GM12865 (cell line): Measurements from ENCODE around the gene KRTAP1-4.

Experiments used
- DNase-seq: peaks from one replicate; pipeline ENCODE4 v3.0.0; 2010; ENCODE audit warnings: low read depth
- H3K4me3 ChIP-seq: 2 replicates; pipeline ENCODE4 v1.5.1; 2011; ENCODE audit warnings: mild to moderate bottlenecking, low read depth, low read length, control low read depth
- TF ChIP-seq, protein P1 (sequence below): IDR thresholded peaks from 2 replicates; pipeline ENCODE4 v1.5.1; 2011; ENCODE audit warnings: low read length, control low read depth, low read depth, inconsistent platforms; ENCODE audit not compliant: insufficient read depth; ENCODE audit errors: missing control alignments

Gene KRTAP1-4

GRCh38 chr17:41019415-41019814, 10.6 kb downstream of the KRTAP1-4 start:
- no peak overlapping the region for H3K4me3 ChIP-seq
- DNase-seq = no peak
- TF ChIP-seq, protein P1, sequence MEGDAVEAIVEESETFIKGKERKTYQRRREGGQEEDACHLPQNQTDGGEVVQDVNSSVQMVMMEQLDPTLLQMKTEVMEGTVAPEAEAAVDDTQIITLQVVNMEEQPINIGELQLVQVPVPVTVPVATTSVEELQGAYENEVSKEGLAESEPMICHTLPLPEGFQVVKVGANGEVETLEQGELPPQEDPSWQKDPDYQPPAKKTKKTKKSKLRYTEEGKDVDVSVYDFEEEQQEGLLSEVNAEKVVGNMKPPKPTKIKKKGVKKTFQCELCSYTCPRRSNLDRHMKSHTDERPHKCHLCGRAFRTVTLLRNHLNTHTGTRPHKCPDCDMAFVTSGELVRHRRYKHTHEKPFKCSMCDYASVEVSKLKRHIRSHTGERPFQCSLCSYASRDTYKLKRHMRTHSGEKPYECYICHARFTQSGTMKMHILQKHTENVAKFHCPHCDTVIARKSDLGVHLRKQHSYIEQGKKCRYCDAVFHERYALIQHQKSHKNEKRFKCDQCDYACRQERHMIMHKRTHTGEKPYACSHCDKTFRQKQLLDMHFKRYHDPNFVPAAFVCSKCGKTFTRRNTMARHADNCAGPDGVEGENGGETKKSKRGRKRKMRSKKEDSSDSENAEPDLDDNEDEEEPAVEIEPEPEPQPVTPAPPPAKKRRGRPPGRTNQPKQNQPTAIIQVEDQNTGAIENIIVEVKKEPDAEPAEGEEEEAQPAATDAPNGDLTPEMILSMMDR = no peak

- no peak overlapping the region for H3K4me3 ChIP-seq
- DNase-seq = no peak
- TF ChIP-seq, protein P1 = no peak
Measured at GRCh38 chr17:41018541-41018940, 11.5 kb downstream of the KRTAP1-4 start.

GRCh38 chr17:41016578-41017215, 13.3 kb downstream of the KRTAP1-4 start:
- no peak for DNase-seq
- TF ChIP-seq, protein P1 = no peak

DNA sequence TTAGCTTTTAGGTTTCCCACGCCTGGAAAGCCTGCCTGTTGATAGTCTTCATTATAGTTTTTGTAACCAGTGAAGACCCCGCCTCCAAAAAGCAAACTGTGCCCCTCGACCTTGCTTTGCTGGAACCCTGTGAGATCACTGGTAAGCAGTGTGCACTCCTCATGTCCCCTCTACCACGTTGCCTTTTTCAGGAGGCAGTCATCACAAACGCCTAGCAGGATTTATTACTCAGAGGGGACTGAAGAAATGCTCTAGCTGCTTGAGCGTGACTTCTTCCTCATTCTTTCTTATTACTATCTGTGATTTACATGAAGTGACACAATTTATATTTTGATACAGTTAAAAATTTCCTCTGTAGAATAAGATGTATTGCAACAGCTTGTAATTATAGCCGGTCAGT, 14.5 kb downstream of the KRTAP1-4 start:
- TF ChIP-seq, protein P1 = no peak
- no peak overlapping the region for H3K4me3 ChIP-seq
- no peak for DNase-seq

More at GRCh38 chr17:41016578-41017215, 13.3 kb downstream of the KRTAP1-4 start:
- H3K4me3 ChIP-seq = no peak overlapping the region

DNA sequence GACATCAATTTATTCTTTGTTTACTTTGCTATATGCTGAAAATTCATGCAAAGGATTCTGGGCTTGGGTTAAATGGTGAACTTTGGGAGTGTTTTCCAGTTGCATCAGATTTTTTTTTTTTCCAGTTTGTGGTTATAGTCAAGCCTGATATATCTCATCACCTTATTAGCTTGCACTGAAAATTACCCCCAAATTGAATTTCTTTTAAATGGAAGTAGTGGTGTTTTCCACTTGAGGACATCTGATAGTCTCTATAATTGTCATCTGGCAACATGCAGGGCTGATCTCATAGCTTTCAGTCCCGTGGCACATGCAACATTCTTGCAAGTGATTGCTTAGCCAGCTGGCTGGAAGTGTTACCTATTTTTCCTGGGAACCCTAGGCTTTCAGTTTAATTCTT, 16.4 kb downstream of the KRTAP1-4 start:
- H3K4me3 ChIP-seq = no peak overlapping the region
- TF ChIP-seq, protein P1 = no peak
- no peak for DNase-seq

DNA sequence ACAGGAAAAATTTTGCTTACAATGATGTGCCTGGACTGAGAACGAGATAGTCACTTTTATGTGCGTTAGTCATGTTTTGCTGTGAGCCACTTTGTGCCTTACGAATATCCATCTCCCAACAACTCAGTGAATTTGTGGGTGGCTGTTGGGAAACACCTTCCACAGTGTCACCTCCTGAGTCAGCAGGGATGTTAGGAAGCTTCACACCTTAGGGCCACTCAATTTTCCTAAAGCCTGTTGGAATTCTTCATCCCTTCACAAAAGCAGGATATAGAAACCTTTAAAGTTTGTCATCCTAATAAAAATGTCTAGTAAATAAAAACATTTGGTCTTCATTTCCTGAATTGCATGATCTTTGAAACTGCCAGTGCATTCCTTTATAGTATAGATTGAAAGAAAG, 16.8 kb downstream of the KRTAP1-4 start:
- no peak for DNase-seq
- H3K4me3 ChIP-seq = no peak overlapping the region

More for the DNA sequence above, 16.8 kb downstream of the KRTAP1-4 start:
- TF ChIP-seq, protein P1 = no peak
